SK-N-SH treated with all-trans-retinoic acid at 6 μM for 48 hours (cell line): ENCODE measurements around the gene RINL.

Experiments used
- ARNTL ChIP-seq: fragments of 450-650 bp; formaldehyde crosslinking; IDR thresholded peaks from 2 replicates; pipeline ENCODE4 v1.5.0; 2020; ENCODE audit warnings: low read depth, mild to moderate bottlenecking, moderate library complexity, borderline replicate concordance
- PPARA ChIP-seq: fragments of 250-450 bp; sonication (Bioruptor Pico); IDR thresholded peaks from 2 replicates; pipeline ENCODE4 v1.5.0; 2020; ENCODE audit warnings: mild to moderate bottlenecking, borderline replicate concordance
- ZFP30 ChIP-seq: fragments of 450-650 bp; formaldehyde crosslinking; IDR thresholded peaks from 2 replicates; pipeline ENCODE4 v1.5.0; 2022; ENCODE audit warnings: mild to moderate bottlenecking, moderate library complexity
- ZNF70 ChIP-seq: fragments of 450-650 bp; formaldehyde crosslinking; IDR thresholded peaks from 2 replicates; pipeline ENCODE4 v1.5.0; 2020; ENCODE audit warnings: mild to moderate bottlenecking, moderate library complexity

- TF ChIP-seq ARNTL (CRISPR knock-in tag) (no peak), PPARA (CRISPR knock-in tag) (no peak), ZNF70 (no peak), ZFP30 (CRISPR knock-in tag) (no peak)
These were observed 21.5 kb upstream of the RINL start, which contains the start of the genes NFKBIB and SIRT2 for GRCh38 chr19:38899447-38900201.
